Naive thymus-derived CD4-positive, alpha-beta T cell (primary cell): ENCODE data around the gene TMPRSS6. TPM values are rescaled to one million over a fixed set of nuclear protein-coding genes. Genes with fewer than 3 reads are reported as not detected.

Experiments
- ATAC-seq: fragments of 150-1000 bp; cut with Tn5 transposase; 2 replicates; pipeline ENCODE4 v1.10.0; 2021; ENCODE audit warnings: mild to moderate bottlenecking, moderate library complexity
- CTCF ChIA-PET: fragments of 350-600 bp; sonication (Branson Sonifier 250); formaldehyde crosslinking; loops from one replicate; lab custom pipeline; 2021; ENCODE audit warnings: antibody characterized with exemption; lab: Charles Lee
- POLR2A ChIA-PET: fragments of 350-600 bp; sonication (Branson Sonifier 250); formaldehyde crosslinking; loops from one replicate; lab custom pipeline; 2021; ENCODE audit warnings: antibody characterized with exemption, inconsistent platforms; lab: Charles Lee
- DNase-seq, 9 donors: peaks; one replicate each; pipeline versions ENCODE4 v3.0.0 to v3.0.0-alpha.2; 2020 to 2022; ENCODE audit warnings: mixed read lengths in 1 of 9
- H3K27ac ChIP-seq: one replicate; pipeline ENCODE4 v1.7.0; 2013; ENCODE audit warnings: mild to moderate bottlenecking, low read depth, low read length, moderate library complexity
- H3K27me3 ChIP-seq, 2 donors: one replicate each; pipeline ENCODE4 v1.7.0; 2013; ENCODE audit warnings: low read length in 2 of 2, mild to moderate bottlenecking in 2 of 2, moderate library complexity in 2 of 2; ENCODE audit not compliant: control insufficient read depth in 2 of 2, insufficient read depth in 2 of 2
- H3K36me3 ChIP-seq, 3 experiments: 1 replicate in 2 of 3; 2 replicates in 1 of 3; pipeline ENCODE4 v1.7.0; 2013; ENCODE audit warnings: low read length in 3 of 3, mild to moderate bottlenecking in 3 of 3, moderate library complexity in 1 of 3; ENCODE audit not compliant: insufficient read depth in 3 of 3, control insufficient read depth in 2 of 3
- H3K4me1 ChIP-seq, 2 donors: one replicate each; pipeline ENCODE4 v1.7.0; 2013; ENCODE audit warnings: low read length in 2 of 2, mild to moderate bottlenecking in 2 of 2, moderate library complexity in 1 of 2; ENCODE audit not compliant: control insufficient read depth in 2 of 2, insufficient read depth in 2 of 2
- H3K4me3 ChIP-seq: 2 replicates; pipeline ENCODE4 v1.7.0; 2013; ENCODE audit warnings: mild to moderate bottlenecking, low read length
- H3K9me3 ChIP-seq, 3 experiments: 1 replicate in 2 of 3; 2 replicates in 1 of 3; pipeline ENCODE4 v1.7.0; 2013; ENCODE audit warnings: low read length in 3 of 3; ENCODE audit not compliant: control insufficient read depth in 2 of 3
- H3K27ac Mint-ChIP-seq, 9 donors: one replicate each; pipeline ENCODE4 v1.8.0; 2020 to 2022; ENCODE audit warnings: mixed read lengths in 9 of 9, mild to moderate bottlenecking in 8 of 9, moderate library complexity in 5 of 9, inconsistent platforms in 2 of 9
- H3K27me3 Mint-ChIP-seq, 5 donors: one replicate each; pipeline ENCODE4 v1.8.0; 2021 to 2022; ENCODE audit warnings: mixed read lengths in 5 of 5, mild to moderate bottlenecking in 1 of 5
- H3K36me3 Mint-ChIP-seq, 5 donors: one replicate each; pipeline ENCODE4 v1.8.0; 2020 to 2022; ENCODE audit warnings: mixed read lengths in 5 of 5, mild to moderate bottlenecking in 3 of 5, inconsistent platforms in 1 of 5
- H3K4me1 Mint-ChIP-seq, 7 donors: one replicate each; pipeline ENCODE4 v1.8.0; 2020 to 2022; ENCODE audit warnings: mixed read lengths in 7 of 7, mild to moderate bottlenecking in 3 of 7, inconsistent platforms in 1 of 7
- H3K4me3 Mint-ChIP-seq, 10 donors: one replicate each; pipeline ENCODE4 v1.8.0; 2020 to 2022; ENCODE audit warnings: mild to moderate bottlenecking in 10 of 10, mixed read lengths in 10 of 10, moderate library complexity in 6 of 10, inconsistent platforms in 2 of 10
- H3K9me3 Mint-ChIP-seq, 11 donors: one replicate each; pipeline ENCODE4 v1.8.0; 2020 to 2022; ENCODE audit warnings: mixed read lengths in 11 of 11, mild to moderate bottlenecking in 4 of 11, inconsistent platforms in 1 of 11, moderate library complexity in 1 of 11
- intact Hi-C, 2 donors: fragments of 100-400 bp; cut with micrococcal nuclease; formaldehyde crosslinking; loops; one replicate each; pipeline ENCODE4 v1.15.1; 2023
- polyA plus RNA-seq, 2 donors: library from polyadenylated mRNA; unstranded; fragments of 300-500 nt; fragmentation: Illumina TruSeq; gene quantifications; one replicate each; pipeline ENCODE4 v1.2.3, GENCODE V29; 2021
- total RNA-seq, 6 experiments: library from RNA in 5 of 6; stranded (reverse) in 5 of 6; gene quantifications; 1 replicate in 5 of 6; 2 replicates in 1 of 6; pipeline ENCODE4 v1.2.3 and lab custom pipeline; 2021 to 2026

The TMPRSS6 gene
- total and polyA plus RNA-seq, 7 experiments from 2014 or later = 0.22 to 3.2 (median 0.32) TPM; not detected in 2

DNA sequence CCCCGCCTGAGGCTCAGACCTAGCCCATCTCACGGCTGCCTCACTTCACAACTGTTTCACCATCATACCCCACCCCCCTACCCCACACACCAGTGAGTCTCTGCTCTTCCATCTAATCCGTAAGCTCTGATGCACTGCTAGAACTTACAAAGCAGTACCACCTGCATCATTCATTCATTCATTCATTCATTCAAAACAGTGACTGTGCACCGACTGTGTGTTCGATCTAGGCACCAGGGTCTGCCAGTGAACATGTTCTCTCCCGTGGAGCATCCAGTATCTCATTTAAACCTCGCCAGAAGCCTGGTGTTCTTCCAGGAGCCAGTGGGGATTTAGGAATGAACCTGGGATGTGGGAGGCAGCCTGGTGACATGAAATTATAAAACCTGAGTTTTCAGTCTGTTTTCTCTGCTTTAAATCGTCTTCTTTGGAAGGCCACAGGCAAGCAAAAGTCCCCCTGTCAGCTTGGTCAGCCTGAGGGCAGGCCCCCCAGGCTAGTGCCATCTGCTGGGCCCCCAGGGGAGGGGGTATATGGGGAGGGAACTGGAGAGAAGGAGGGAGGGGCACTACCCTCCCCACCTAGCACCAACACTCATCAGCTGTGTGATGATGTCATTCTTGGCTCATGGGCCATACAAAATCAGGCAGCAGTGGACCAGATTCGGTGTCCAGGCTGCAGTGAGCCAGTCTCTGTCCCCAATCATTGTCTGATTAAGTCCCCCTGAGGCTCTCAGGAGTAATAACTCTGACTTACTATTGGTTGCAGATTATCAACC, 18.4 kb downstream of the TMPRSS6 start:
- peaks cover 0 to 40% (median 2%) of the 10 kb centered on the region in 7 donors for H3K4me1 Mint-ChIP-seq
- no peaks in the 10 kb centered on the region for H3K4me1 ChIP-seq
- DNase-seq (no peak), ATAC-seq (no peak)
- no peak overlapping the region for H3K27ac ChIP-seq
- H3K9me3 Mint-ChIP-seq = no peaks in the 10 kb centered on the region
- intact Hi-C loops = no loop called here
- H3K27ac Mint-ChIP-seq = no peak overlapping the region
- H3K36me3 Mint-ChIP-seq = peaks cover 0 to 2% (median 0%) of the 10 kb centered on the region in 5 donors
- no peaks in the 10 kb centered on the region for H3K36me3 ChIP-seq
- POLR2A ChIA-PET = interaction anchor here (0.6 to 1.3 kb wide), 2 partner anchors 31 to 99 kb away, joined by 3 to 4 read pairs; no protein-coding TSS in a partner anchor
- CTCF ChIA-PET = no interaction called here
- H3K27me3 ChIP-seq = no peaks in the 10 kb centered on the region
- no peak overlapping the region for H3K4me3 ChIP-seq
- H3K27me3 Mint-ChIP-seq = peaks cover 0 to 18% (median 13%) of the 10 kb centered on the region in 5 donors
- no peaks in the 10 kb centered on the region for H3K9me3 ChIP-seq
- no peak overlapping the region for H3K4me3 Mint-ChIP-seq

DNA sequence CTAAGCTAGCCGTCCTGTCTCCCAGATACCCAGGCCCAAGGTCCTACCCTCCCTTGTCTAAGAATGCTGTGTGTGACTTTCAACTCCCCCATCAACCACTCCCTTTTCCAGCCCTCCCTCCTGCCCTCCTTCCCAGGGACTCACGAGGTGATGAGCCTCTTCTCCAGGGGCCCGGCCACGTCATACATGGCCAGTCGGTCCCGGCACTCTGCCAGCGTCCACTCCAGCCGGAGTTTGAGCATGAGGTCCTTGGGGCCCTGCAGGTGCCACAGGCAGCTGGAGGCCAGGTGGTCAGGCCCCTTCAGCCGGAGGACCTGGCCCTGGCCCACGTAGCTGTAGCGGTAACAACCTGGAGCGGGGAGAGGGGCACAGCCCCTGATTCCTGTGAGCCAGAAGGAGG, 20.1 kb downstream of the TMPRSS6 start:
- Histone ChIP-seq H3K36me3 (no peaks in the 10 kb centered on the region), H3K27ac (no peak overlapping the region), H3K4me1 (no peaks in the 10 kb centered on the region), H3K9me3 (no peaks in the 10 kb centered on the region), H3K27me3 (no peaks in the 10 kb centered on the region), H3K4me3 (no peak overlapping the region)
- Mint-ChIP-seq H3K4me3 (no peak overlapping the region), H3K9me3 (no peaks in the 10 kb centered on the region), H3K27ac (no peak overlapping the region), H3K36me3 (peaks cover 0 to 2% (median 0%) of the 10 kb centered on the region in 5 donors), H3K4me1 (peaks cover 0 to 35% (median 0%) of the 10 kb centered on the region in 7 donors), H3K27me3 (peaks cover 0 to 7% (median 2%) of the 10 kb centered on the region in 5 donors)
- ChIA-PET CTCF (no interaction called here), POLR2A (interaction anchor here (1.3 kb wide), 1 partner anchor 33 kb away, joined by 4 read pairs; no protein-coding TSS in a partner anchor)
- DNase-seq = no peak
- no peak for ATAC-seq
- intact Hi-C loops = no loop called here

DNA sequence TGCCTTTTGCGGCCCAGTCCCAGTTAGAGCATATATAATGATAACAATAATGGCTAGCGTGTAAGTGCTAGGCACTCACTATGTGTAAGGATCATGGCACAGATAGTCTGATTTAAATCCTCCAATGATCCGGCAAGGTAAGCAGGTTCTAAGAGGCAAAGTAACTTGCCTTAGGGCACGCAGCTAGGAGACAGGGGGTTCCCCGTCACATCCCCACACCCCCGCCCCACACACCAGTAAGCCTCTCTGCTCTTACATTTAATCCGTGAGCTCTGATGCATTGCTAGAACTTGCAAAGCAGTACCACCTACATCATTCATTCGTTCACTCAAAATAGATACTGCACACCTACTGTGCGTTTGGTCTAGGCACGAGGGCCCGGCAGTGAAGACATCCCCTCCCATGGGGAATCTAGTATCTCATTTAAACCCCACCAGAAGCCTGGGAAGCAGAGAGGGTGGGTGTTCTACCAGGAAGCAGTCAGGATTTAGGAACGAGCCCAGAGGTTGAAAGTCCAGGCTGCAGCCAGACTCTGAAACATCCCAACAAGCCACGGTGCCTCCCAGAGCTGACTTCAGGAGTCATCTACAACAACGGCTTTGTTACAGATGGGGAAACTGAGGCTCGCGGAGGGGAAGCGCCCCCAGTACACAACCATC, 20.6 kb downstream of the TMPRSS6 start:
- peaks cover 0 to 2% (median 0%) of the 10 kb centered on the region in 5 donors for H3K36me3 Mint-ChIP-seq
- peaks cover 0 to 38% (median 0%) of the 10 kb centered on the region in 7 donors for H3K4me1 Mint-ChIP-seq
- ChIA-PET CTCF (no interaction called here), POLR2A (no interaction called here)
- no peak for DNase-seq
- intact Hi-C loops = no loop called here
- peaks cover 0 to 4% (median 0%) of the 10 kb centered on the region in 5 donors for H3K27me3 Mint-ChIP-seq
- Histone ChIP-seq H3K4me1 (no peaks in the 10 kb centered on the region), H3K36me3 (no peaks in the 10 kb centered on the region), H3K9me3 (no peaks in the 10 kb centered on the region), H3K27me3 (no peaks in the 10 kb centered on the region), H3K4me3 (no peak overlapping the region), H3K27ac (no peak overlapping the region)
- H3K9me3 Mint-ChIP-seq = no peaks in the 10 kb centered on the region
- ATAC-seq = no peak
- H3K4me3 Mint-ChIP-seq = peak overlapping the region in 1 of 10 donors; percentile 34
- peak overlapping the region in 4 of 9 donors; percentile 40 to 67 (median 49) for H3K27ac Mint-ChIP-seq

DNA sequence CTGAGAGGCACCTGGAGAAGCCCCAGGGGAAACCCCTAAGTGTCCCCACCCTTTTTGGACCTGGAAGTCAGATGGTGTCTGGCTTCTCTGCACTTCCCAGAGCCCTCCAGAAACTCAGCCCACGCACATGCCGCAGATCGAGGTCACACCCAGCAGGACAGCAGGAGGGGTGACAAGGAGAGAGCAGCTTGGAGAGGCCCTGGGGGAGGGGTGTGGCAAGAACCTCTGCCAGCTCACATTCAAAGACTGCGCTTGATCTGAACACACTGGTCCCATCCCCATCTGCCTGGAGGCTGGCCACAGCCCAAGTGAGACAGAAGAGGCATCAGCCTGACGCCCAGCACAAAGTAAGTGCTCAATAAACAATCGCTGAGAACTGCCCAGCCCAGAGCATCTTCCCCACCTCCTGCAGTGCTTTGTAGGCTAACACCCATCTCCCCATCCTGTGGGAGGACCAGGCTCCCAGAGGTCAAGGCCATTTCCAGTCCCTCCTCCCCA, 21.4 kb downstream of the TMPRSS6 start:
- CTCF ChIA-PET = no interaction called here

DNA sequence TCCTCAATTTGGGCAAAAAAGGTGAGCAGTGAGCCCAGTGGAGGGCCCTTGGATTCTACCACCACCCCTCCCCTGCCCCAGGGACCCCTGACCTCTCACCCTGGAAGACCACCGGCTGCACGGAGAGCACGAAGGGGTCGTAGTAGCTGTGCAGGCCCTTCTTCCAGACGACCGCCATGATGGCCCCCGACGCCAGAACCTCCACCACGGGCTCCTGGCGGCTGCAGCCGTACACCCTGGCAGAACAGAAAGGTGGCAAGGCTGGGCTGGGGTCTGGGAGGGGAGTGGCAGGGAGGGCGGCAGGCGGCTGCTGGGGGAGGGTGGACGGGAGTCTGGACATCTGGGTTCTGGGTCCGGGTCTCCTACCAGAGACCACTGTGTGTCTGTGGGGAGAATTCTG, 23.3 kb downstream of the TMPRSS6 start:
- H3K27me3 Mint-ChIP-seq = no peaks in the 10 kb centered on the region
- H3K36me3 Mint-ChIP-seq = peaks cover 0 to 3% (median 0%) of the 10 kb centered on the region in 5 donors
- H3K4me1 Mint-ChIP-seq = peaks cover 4 to 60% (median 7%) of the 10 kb centered on the region in 7 donors
- H3K9me3 Mint-ChIP-seq = no peaks in the 10 kb centered on the region
- Histone ChIP-seq H3K36me3 (no peaks in the 10 kb centered on the region), H3K27me3 (no peaks in the 10 kb centered on the region), H3K27ac (no peak overlapping the region), H3K9me3 (no peaks in the 10 kb centered on the region), H3K4me1 (peaks cover 0 to under 1% of the 10 kb centered on the region in 2 donors), H3K4me3 (no peak overlapping the region)
- H3K4me3 Mint-ChIP-seq = no peak overlapping the region
- intact Hi-C loops = no loop called here
- DNase-seq (no peak), ATAC-seq (no peak)
- H3K27ac Mint-ChIP-seq = peak overlapping the region in 1 of 9 donors; percentile 31
- ChIA-PET POLR2A (no interaction called here), CTCF (no interaction called here)

More for the DNA sequence above, 21.4 kb downstream of the TMPRSS6 start:
- H3K4me1 ChIP-seq = no peaks in the 10 kb centered on the region
- H3K36me3 ChIP-seq = no peaks in the 10 kb centered on the region
- peak overlapping the region in 4 of 9 donors; percentile 17 to 67 (median 44) for H3K27ac Mint-ChIP-seq
- POLR2A ChIA-PET = no interaction called here
- H3K27me3 ChIP-seq = no peaks in the 10 kb centered on the region
- no peak overlapping the region for H3K27ac ChIP-seq
- peaks cover 0 to 2% (median 0%) of the 10 kb centered on the region in 5 donors for H3K36me3 Mint-ChIP-seq
- H3K4me3 Mint-ChIP-seq = peak overlapping the region in 1 of 10 donors; percentile 34
- no peaks in the 10 kb centered on the region for H3K9me3 ChIP-seq
- H3K4me1 Mint-ChIP-seq = peaks cover 0 to 45% (median 0%) of the 10 kb centered on the region in 7 donors
- intact Hi-C loops = no loop called here
- ATAC-seq = no peak
- no peaks in the 10 kb centered on the region for H3K9me3 Mint-ChIP-seq
- no peak overlapping the region for H3K4me3 ChIP-seq
- DNase-seq = peak in 1 of 9 donors; percentile 38
- peaks cover 0 to 3% (median 0%) of the 10 kb centered on the region in 5 donors for H3K27me3 Mint-ChIP-seq

DNA sequence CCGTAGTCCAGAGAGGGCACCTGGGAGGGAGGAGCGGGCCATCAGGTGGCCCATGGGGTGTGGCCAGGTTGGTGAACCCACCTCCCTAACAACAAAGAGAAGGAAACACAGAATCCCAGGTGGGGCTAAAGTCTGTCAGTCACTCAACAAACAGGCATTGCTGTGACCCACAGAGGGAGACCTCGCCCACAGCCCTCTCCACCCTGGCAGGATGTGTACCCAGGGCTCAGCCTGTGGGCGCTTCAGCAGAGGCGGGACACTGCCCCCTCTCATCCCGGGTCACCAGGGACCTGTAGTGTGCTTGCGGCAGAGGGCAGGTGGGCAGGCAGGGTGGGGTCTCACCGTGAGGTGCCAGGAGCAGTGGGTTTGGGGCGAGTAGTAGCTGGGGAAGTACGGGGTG, 25.1 kb downstream of the TMPRSS6 start:
- no peaks in the 10 kb centered on the region for H3K9me3 ChIP-seq
- no peak for DNase-seq
- H3K36me3 ChIP-seq = no peaks in the 10 kb centered on the region
- no peaks in the 10 kb centered on the region for H3K27me3 Mint-ChIP-seq
- H3K4me1 Mint-ChIP-seq = peaks cover 13 to 69% (median 21%) of the 10 kb centered on the region in 7 donors
- peaks cover 17 to 19% of the 10 kb centered on the region in 2 donors for H3K4me1 ChIP-seq
- no peak overlapping the region for H3K27ac ChIP-seq
- ChIA-PET POLR2A (no interaction called here), CTCF (no interaction called here)
- peaks cover 0 to 3% (median 0%) of the 10 kb centered on the region in 5 donors for H3K36me3 Mint-ChIP-seq
- no peak for ATAC-seq
- intact Hi-C loops = no loop called here
- H3K9me3 Mint-ChIP-seq = no peaks in the 10 kb centered on the region
- H3K4me3 ChIP-seq = no peak overlapping the region
- H3K27me3 ChIP-seq = no peaks in the 10 kb centered on the region
- H3K4me3 Mint-ChIP-seq = no peak overlapping the region
- peak overlapping the region in 1 of 9 donors; percentile 81 for H3K27ac Mint-ChIP-seq
